ENCODE results near the gene MAP7. TPM values are rescaled to one million over a fixed set of nuclear protein-coding genes. Genes with fewer than 3 reads are reported as not detected.

The MAP7 gene
- total RNA-seq, 1 experiment from 2014 or later = 33.7 TPM

DNA sequence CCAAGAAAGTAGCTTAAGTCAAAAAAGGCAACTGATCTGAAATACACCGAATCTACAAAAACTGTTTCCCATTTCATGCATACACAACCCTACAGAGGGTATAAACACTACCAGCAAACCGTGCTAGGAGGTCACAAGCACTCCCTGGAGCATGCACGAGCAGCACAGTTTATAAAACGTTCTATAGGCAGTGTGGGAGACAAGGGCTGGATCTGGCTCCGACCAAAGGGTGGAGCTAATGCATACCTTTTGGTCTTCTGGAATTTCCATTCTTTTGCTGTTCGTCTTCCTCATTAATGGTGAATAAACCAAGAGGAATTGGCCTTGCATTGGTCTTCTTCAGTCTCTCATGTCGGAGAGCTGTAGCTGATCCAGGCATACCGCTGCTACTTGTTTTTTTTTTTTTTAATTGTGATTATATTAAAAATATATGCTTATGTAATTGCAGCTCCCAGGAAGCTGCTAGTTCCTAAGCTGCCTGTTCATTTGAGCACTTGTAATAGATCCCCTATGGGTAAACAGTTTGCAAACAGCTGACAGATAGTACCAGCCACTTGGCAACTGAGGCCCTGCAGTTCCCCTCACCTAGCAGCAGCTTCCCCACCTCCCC is 24.5 kb downstream of the MAP7 start:
- 0 out of 2 replicates have a peak, but pooled peaks cover 7% of the 10 kb centered on the region for H3K4me1 ChIP-seq (replicated peaks; ENCODE audit: insufficient read depth)
- H3K9me2 ChIP-seq (ENCODE audit: insufficient read depth) = no peaks in the 10 kb centered on the region
- no peaks in the 10 kb centered on the region for H3K36me3 ChIP-seq (ENCODE audit: low read depth)
- no TSS peak for BruUV-seq (replicated peaks)
- H3K27ac ChIP-seq = no peak overlapping the region
- intact Hi-C loops (cut with micrococcal nuclease; ENCODE audit: unreplicated experiment) = no loop called here
- DNase-seq = no peak
- no peaks in the 10 kb centered on the region for H3K9me3 ChIP-seq (ENCODE audit: insufficient read depth, low read depth)
- no peaks in the 10 kb centered on the region for H3K27me3 ChIP-seq (ENCODE audit: insufficient read depth, low read depth)
- no peak for TF ChIP-seq EZH2 (IDR thresholded peaks at IDR 0.05; ENCODE audit: low read depth)
- no peak for TF ChIP-seq CTCF (conservative IDR thresholded peaks at IDR 0.05)
- H2AFZ ChIP-seq = no peak overlapping the region
- H3K4me3 ChIP-seq = no peak overlapping the region
- ChIA-PET CTCF (no interaction called here), POLR2A (ENCODE audit: unreplicated experiment) (interaction anchor here (0.5 to 0.6 kb wide), 2 partner anchors 251 to 318 kb away, joined by 4 to 12 read pairs; no protein-coding TSS in a partner anchor)
- H3K4me2 ChIP-seq = no peak overlapping the region
- H3F3A ChIP-seq (ENCODE audit: insufficient read depth, low read depth) = no peaks in the 10 kb centered on the region
- peaks cover 64% of the 10 kb centered on the region for H3K79me2 ChIP-seq (ENCODE audit: low read depth)
- H4K20me1 ChIP-seq (ENCODE audit: insufficient read depth) = peaks cover 14% of the 10 kb centered on the region

DNA sequence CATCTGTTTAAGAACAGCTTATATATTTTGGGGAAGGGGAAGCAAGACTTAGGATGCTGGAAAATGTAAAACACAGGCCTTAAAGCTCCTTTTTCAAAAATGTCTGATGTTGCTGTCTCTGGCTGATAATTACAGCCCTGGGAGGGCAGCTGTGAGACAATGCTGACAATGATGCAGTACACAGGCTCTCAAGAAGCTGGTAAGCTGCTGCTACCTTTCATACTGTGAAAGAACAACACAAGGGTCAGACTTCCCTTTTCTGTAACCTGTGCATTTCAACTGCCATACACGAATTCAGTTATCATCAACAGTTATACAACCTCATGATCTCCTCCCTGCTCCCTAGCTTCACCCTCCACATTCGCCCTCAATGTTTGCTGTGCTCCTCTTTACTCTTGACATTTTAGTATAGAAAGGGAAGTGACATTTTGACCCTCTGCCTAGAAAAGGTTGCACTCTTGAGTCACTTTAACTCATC is 25.2 kb downstream of the MAP7 start:
- Histone ChIP-seq H4K20me1 (ENCODE audit: insufficient read depth) (peaks cover 13% of the 10 kb centered on the region), H3K9me3 (ENCODE audit: insufficient read depth, low read depth) (no peaks in the 10 kb centered on the region), H3K4me3 (no peak overlapping the region), H3K9me2 (ENCODE audit: insufficient read depth) (no peaks in the 10 kb centered on the region), H3K36me3 (ENCODE audit: low read depth) (no peaks in the 10 kb centered on the region), H3K4me2 (no peak overlapping the region), H2AFZ (no peak overlapping the region), H3F3A (ENCODE audit: insufficient read depth, low read depth) (no peaks in the 10 kb centered on the region), H3K27me3 (ENCODE audit: insufficient read depth, low read depth) (no peaks in the 10 kb centered on the region), H3K27ac (no peak overlapping the region), H3K4me1 (replicated peaks; ENCODE audit: insufficient read depth) (0 out of 2 replicates have a peak, but pooled peaks cover 7% of the 10 kb centered on the region), H3K79me2 (ENCODE audit: low read depth) (peaks cover 64% of the 10 kb centered on the region)
- no peak for TF ChIP-seq EZH2 (IDR thresholded peaks at IDR 0.05; ENCODE audit: low read depth)
- TF ChIP-seq CTCF (conservative IDR thresholded peaks at IDR 0.05) = no peak
- ChIA-PET CTCF (no interaction called here), POLR2A (ENCODE audit: unreplicated experiment) (no interaction called here)
- intact Hi-C loops (cut with micrococcal nuclease; ENCODE audit: unreplicated experiment) = no loop called here
- BruUV-seq (replicated peaks) = no TSS peak
- no peak for DNase-seq

- no peaks in the 10 kb centered on the region for H3K9me3 ChIP-seq (ENCODE audit: insufficient read depth, low read depth)
- no peaks in the 10 kb centered on the region for H3F3A ChIP-seq (ENCODE audit: insufficient read depth, low read depth)
- BruUV-seq (replicated peaks) = no TSS peak
- no peaks in the 10 kb centered on the region for H3K9me2 ChIP-seq (ENCODE audit: insufficient read depth)
- no peak overlapping the region for H3K27ac ChIP-seq
- CTCF ChIA-PET = no interaction called here
- no peaks in the 10 kb centered on the region for H3K27me3 ChIP-seq (ENCODE audit: insufficient read depth, low read depth)
- peaks cover 15% of the 10 kb centered on the region for H4K20me1 ChIP-seq (ENCODE audit: insufficient read depth)
- no peak overlapping the region for H2AFZ ChIP-seq
- H3K36me3 ChIP-seq (ENCODE audit: low read depth) = no peaks in the 10 kb centered on the region
- H3K4me2 ChIP-seq = no peak overlapping the region
- intact Hi-C loops (cut with micrococcal nuclease; ENCODE audit: unreplicated experiment) = no loop called here
- POLR2A ChIA-PET (ENCODE audit: unreplicated experiment) = no interaction called here
- DNase-seq = no peak
- H3K4me3 ChIP-seq = no peak overlapping the region
- H3K4me1 ChIP-seq (replicated peaks; ENCODE audit: insufficient read depth) = 0 out of 2 replicates have a peak, but pooled peaks cover 7% of the 10 kb centered on the region
- TF ChIP-seq CTCF (conservative IDR thresholded peaks at IDR 0.05) = no peak
- TF ChIP-seq EZH2 (IDR thresholded peaks at IDR 0.05; ENCODE audit: low read depth) = no peak
- H3K79me2 ChIP-seq (ENCODE audit: low read depth) = peaks cover 64% of the 10 kb centered on the region
Observed at GRCh38 chr6:136524339-136524935, 25.8 kb downstream of the MAP7 start.

Measured in PC-9 (cell line).